NCI-H2196 treated with DMSO at 0.1 percent for 48 hours (cell line): Measurements from ENCODE around the gene NXPE3.
"Not testable (repeated sequence)": the region's sequence is repeated elsewhere in the genome, so short reads cannot be mapped to it uniquely, and the experiment has no call there.

Experiments used
- DNase-seq: peaks from one replicate; lab custom pipeline; 2025; ENCODE audit not compliant: unreplicated experiment; lab: John Stamatoyannopoulos, UW

The NXPE3 gene

GRCh38 chr3:101779047-101779821 lies at the start of gene NXPE3:
TSS of gene NXPE3 (plus strand) at chr3:101779211. CDS start at chr3:101785597, 6,386 bp downstream.
- peak; percentile 82 for DNase-seq

DNA sequence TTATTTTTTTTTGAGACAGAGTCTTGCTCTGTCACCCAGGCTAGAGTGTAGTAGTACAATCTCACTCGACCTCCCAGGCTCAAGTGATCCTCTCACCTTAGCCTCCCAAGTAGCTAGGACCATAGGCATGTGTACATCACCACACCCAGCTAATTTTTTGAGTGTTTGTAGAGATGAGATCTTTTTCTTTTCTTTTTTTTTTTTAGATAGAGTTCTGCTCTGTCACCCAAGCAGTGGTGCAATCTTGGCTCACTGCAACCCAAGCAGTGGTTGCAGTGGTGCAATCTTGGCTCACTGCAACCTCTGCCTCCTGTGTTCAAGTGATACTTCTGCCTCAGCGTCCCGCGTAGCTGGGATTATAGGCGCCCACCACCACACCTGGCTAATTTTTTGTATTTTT lies 49.4 kb upstream of the NXPE3 start:
- no peak for DNase-seq

- DNase-seq = no peak
Measured at GRCh38 chr3:101730839-101731238, 48.2 kb upstream of the NXPE3 start.

- DNase-seq = no peak
Measured at GRCh38 chr3:101732240-101732641, 46.8 kb upstream of the NXPE3 start.

DNA sequence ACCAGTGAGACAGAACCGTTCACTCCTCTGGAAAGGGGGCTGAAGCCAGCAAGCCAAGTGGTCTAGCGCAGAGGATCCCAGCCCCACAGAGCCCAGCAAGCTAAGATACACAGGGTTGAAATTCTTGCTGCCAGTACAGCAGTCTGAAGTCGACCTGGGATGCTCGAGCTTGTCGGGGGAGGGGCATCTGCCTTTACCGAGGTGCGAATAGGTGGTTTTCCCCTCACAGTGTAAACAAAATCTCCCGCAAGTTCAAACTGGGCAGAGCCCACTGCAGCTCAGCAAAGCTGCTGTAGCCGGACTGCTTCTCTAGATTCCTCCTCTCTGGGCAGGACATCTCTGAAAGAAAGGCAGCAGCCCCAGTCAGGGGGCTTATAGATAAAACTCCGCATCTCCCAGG lies 43.2 kb upstream of the NXPE3 start:
- DNase-seq = no peak

GRCh38 chr3:101741914-101742313 lies 37.1 kb upstream of the NXPE3 start:
- DNase-seq = not testable (repeated sequence)

DNA sequence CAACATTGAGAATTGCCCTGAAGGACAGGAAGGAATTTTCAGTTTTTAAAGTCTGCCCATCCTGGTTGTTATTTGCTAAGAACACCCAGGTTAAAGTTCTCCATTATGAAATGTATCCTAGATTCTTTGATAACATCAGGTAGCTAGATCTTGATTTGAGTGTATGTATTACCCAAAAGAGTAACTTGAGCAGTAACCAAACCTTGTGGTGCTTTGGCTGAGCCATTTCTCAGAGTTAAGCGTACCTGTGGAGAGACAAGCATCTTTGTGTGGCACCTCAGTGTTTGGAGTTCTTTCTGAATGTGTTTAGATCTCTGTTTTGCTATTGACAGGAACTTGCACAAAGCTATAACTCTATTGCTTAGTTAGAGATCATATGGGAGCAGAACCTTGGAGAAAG lies 34.2 kb upstream of the NXPE3 start:
- no peak for DNase-seq

DNA sequence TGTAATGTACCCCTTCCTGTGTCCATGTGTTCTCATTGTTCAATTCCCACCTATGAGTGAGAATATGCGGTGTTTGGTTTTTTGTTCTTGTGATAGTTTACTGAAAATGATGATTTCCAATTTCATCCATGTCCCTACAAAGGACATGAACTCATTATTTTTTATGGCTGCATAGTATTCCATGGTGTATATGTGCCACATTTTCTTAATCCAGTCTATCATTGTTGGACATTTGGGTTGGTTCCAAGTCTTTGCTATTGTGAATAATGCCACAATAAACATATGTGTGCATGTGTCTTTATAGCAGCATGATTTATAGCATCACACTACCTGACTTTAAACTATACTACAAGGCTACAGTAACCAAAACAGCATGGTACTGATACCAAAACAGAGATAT lies 33.1 kb upstream of the NXPE3 start:
- not testable (repeated sequence) for DNase-seq

GRCh38 chr3:101753386-101754113 lies 25.5 kb upstream of the NXPE3 start:
- not testable (repeated sequence) for DNase-seq

- no peak for DNase-seq
Measured at GRCh38 chr3:101758224-101758623, 20.8 kb upstream of the NXPE3 start.

DNA sequence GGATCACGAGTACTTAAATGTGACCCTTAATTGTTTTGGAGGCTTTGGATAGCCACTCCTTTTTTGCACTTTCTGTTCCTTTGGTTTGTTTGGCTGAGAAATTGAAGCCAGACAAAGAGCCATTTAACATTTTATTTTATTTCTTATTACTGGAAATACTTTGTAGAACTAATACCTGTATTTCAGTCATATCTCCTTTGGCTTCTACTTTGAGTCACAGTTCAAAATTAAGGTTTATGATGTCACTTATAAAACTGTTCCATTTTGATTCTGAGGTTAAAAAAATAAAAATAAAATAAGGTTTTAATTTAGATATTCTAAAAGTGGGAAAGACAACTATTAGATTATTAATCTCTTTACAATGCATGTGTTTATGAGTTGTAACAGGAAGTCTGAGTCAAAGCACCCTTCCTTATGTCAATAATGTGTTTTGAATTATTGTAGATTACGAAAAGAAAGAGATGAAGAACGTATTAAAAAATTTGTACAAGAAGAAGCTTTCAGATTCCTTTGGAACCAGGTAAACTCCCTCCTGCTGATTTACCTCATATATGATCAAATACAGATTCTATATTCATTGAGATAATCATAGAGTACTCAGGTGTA lies 16.9 kb upstream of the NXPE3 start:
- no peak for DNase-seq

- DNase-seq = not testable (repeated sequence)
Measured at GRCh38 chr3:101777745-101778281, 1.2 kb upstream of the NXPE3 start.

GRCh38 chr3:101778385-101779046 lies 495 bp upstream of the NXPE3 start:
- no peak for DNase-seq

GRCh38 chr3:101779822-101780381 lies 891 bp downstream of the NXPE3 start:
- DNase-seq = no peak

GRCh38 chr3:101780661-101781060 lies 1.6 kb downstream of the NXPE3 start:
- no peak for DNase-seq

DNA sequence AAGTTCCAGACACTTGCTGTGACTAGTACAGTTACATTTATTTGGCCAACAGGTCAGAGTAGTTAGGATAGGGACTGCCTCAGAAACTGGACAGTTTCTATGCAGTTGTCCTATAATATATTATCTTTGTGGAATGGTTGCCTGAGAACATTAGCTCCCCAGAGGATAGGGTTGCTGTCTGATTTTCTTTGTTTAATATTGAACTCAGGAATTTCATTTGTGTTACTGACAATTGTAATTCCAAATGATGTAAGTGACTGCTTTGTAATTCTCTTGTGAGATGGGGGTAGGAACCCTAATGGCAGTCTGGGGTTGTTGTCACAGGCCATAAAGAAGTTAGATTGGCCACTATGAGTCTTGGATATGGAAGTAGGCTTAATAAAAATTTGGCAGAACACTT lies 2.2 kb downstream of the NXPE3 start:
- no peak for DNase-seq

DNA sequence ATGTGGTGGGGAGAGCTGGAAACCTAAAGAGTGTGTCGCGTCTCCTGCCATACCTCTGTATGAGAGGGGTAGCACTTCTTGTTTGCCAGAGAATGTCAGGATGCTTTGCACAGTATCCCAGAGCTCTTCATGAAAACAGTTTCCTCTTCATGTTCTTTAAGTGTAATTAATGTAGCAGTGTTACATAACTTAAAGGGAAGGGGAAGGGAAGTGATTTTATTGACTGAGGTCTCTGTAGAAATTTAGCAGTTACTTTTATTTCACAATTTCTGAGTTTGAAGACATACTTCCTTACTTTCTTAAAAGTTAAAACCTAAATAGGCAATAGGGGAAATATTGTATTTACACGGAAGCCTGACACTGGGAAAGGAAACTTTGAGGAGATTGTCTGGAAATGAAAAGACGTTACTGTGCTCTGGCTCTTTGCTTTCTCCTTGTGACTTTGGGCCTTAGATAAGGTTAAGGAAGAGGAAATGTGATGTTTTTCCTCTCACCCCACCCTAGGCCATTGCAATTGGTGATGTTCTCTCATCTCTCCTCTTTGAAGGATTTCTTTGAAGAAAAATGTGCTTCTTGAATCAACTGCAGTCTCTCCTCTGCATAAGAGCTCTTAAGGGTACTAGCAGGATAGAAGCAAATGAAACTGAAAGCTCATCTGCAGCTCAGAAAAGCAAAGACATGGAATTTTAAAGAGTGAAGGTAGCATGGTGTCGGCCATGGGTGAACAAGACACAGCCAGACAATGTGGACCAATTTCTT lies 6.0 kb downstream of the NXPE3 start:
- no peak for DNase-seq

GRCh38 chr3:101791778-101792177 lies 12.8 kb downstream of the NXPE3 start:
- DNase-seq = no peak

DNA sequence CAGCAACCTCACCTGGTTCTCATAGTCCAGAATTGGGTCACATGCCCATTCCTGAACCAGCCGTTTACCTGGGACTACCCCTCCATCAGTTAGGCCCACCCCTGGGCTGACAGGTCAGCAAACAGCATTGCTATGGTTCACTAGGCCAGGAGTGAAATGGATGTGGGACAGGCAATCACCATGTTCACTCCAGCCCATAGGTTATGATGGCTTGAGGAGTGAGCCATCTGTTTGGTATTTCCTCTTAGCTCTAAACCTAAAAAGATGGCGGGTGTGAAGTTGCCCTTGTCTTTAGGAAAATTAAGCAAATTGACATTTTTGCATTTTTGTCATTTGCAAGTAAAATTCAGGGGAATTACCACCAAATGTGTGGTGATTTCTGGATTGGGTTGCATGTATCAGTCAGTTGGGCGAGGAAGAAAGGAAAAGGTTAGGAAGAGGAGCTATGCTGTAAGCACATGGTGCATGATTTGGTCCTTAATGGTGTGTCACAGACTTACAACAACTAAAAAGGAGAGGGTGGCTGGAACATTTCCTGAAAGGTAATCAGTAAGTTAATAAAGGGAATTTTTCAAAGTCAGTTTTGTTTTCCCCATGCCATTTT lies 17.2 kb downstream of the NXPE3 start:
- DNase-seq = no peak

- DNase-seq = no peak
Measured at GRCh38 chr3:101801174-101801573, 22.2 kb downstream of the NXPE3 start.
